HG03432 (cell line): ENCODE results near the gene TDRD7.
"Not testable (repeated sequence)": the region's sequence is repeated elsewhere in the genome, so short reads cannot be mapped to it uniquely, and the experiment has no call there.

Experiments
- ATAC-seq: cut with Tn5 transposase; IDR thresholded peaks from one replicate; pipeline ENCODE4 v1.9.1; 2021; ENCODE audit warnings: mild to moderate bottlenecking, moderate library complexity; ENCODE audit not compliant: unreplicated experiment

TDRD7 gene

GRCh38 chr9:97473717-97474116 is 61.8 kb downstream of the TDRD7 start:
- ATAC-seq, result no peak

- ATAC-seq, result no peak
Observed at GRCh38 chr9:97474372-97474925, 62.6 kb downstream of the TDRD7 start.

DNA sequence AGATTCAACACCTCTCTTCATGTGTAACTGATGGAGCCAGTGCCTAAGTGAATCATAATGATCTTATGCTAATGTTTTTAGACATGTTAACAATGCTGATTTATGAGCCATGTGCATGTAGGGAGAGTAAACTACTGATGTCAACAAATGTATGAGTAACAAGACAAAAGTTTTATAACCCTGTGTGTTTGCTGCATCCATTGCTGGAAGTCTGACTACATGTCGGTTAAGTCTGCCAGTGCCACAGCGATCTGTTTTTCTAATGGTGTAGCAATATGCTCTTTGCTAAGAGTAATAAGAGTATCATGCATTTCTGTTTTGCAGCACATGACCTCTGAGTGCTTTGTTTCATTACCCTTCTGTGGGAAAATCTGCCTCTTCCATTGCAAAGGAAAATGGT is 63.2 kb downstream of the TDRD7 start:
- no peak for ATAC-seq

DNA sequence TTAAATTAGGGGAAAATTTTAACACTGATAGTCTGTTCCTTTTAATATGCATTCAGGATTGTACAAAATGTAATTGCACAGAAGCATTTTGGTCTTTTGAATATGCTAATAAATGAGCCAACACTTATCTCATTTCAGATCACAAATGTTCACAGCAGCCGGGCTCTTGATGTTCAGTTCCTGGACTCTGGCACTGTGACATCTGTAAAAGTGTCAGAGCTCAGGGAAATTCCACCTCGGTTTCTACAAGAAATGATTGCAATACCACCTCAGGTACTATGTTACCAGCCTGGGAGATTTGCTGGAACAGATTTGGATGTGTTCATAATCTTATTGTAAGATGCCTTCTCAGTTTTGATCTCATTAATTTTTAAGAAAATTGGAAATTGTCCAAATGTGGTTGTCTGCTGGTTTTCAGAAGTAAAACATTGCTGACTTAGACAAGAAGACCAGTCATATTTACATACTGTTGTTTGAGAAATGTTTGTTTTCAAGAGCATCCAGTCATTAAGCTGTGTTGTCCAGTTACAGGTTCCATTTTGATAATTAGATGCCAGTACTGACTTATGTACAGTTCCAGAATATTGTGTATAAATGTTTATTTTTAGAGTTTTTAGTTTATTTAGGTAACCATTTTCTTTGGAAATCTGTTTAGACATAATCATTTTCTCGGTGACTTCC is 66.5 kb downstream of the TDRD7 start:
- ATAC-seq, result no peak

DNA sequence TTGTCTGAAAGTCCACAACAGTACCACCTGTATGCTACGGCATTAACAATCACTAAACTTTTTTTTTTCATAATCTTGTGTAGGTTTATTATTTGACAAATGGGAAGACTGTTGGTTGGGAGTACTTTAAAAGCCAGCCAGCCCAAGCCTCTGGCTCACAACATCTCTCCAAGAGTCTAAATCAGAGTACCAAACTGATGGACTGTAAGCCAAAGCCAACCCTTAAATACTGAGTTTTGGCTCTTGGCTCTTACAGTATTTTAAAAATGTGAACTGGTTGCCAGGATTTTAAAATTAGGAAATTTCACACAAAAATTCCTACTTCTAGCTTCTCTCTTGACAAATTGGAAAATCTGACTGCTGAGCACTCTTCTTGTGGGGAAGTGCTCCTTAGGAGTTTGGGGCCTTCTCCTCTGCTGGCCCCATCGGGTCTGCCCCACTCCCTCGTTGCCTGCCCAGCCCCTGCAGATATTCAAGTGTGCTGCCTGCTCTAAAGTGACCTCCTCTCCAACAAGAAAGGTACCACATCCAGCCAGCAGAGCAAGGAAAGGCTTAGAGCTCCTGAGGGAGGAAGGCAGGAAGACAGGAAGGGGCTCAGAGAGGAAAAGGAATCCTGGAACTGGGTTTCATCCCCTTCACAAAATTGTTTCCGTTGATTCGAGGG is 67.7 kb downstream of the TDRD7 start:
- no peak for ATAC-seq

GRCh38 chr9:97480174-97480573 is 68.3 kb downstream of the TDRD7 start:
- no peak for ATAC-seq

- ATAC-seq, result no peak
Observed at GRCh38 chr9:97480749-97481148, 68.9 kb downstream of the TDRD7 start.

GRCh38 chr9:97484134-97484533 is 72.2 kb downstream of the TDRD7 start:
- ATAC-seq, result no peak

DNA sequence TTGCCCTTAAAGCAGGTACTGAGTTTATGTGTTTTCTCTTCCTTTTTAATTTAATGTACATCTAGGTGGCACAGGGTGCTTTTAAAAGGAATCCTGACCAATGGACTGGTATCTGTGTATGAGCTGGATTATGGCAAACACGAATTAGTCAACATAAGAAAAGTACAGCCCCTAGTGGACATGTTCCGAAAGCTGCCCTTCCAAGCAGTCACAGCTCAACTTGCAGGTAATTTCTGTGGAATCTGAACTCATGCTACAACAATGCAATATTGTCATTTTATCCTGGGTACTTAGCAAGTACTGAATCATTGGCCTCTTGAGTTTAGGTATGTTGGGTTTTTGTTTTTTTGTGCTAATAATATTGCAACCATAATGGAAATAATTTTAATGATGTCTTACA is 75.2 kb downstream of the TDRD7 start:
- ATAC-seq, result no peak

- no peak for ATAC-seq
Observed at GRCh38 chr9:97487861-97488260, 76.0 kb downstream of the TDRD7 start.

GRCh38 chr9:97491216-97491999 is 79.5 kb downstream of the TDRD7 start:
- no peak for ATAC-seq

DNA sequence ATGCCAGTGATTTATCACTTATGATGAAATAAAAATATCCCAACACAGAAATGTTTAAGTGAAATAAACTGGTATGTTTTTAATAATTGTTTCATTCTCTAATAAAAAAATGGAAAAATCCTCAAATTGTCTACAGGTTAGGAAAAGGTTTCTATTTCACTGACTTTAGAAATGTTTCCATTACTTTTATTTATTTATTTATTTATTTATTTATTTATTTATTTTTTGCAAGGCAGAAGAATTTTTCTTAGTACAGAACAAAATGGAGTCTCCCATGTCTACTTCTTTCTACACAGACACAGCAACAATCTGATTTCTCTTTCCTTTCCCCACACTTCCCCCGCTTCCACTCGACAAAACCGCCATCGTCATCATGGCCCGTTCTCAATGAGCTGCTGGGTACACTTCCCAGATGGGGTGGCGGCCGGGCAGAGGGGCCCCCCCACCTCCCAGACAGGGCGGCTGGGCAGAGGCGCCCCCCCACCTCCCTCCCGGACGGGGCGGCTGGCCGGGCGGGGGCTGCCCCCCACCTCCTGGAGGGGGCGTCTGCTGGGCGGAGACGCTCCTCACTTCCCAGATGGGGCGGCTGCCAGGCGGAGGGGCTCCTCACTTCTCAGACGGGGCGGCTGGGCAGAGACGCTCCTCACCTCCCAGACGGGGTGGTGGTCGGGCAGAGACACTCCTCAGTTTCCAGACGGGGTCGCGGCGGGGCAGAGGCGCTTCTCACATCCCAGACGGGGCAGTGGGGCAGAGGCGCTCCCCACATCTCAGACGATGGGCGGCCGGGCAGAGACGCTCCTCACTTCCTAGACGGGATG is 85.9 kb downstream of the TDRD7 start:
- not testable (repeated sequence) for ATAC-seq

DNA sequence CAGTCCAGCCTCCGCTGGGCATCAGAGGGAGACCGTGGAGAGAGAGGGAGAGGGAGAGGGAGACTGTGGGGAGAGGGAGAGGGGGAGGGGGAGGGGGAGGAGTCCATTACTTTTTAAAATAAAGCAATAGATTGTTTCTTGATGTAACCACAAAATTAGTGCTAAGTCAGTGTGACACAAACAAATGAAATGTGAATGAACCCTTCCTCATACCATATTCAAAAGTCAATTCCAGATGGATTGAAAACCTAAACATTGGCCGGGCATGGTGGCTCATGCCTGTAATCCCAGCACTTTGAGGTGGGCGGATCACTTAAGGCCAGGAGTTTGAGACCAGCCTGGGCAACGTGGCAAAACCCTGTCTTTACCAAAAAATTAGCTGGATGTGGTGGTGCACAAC is 87.0 kb downstream of the TDRD7 start:
- ATAC-seq, result not testable (repeated sequence)

- ATAC-seq, result no peak
Observed at GRCh38 chr9:97500263-97500662, 88.4 kb downstream of the TDRD7 start.

DNA sequence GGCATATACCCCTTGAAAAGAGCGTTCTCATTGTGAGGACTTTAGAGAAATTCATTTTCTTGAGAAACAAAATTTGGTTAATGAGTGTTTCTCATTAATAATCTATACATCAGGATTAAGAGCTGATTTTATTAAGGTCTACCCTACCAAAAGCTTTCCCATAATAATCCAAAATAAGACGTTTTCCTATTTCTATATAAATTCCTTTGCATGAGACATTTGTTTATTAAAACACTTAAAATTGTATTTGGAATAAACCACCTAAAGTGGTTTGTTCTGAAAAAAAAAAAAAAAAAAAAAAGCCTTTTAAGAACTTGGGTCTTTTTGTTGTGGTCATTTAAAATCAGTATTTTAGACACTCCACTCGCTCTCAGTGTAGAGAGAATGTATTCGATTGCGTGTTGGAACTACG is 88.9 kb downstream of the TDRD7 start:
- no peak for ATAC-seq

GRCh38 chr9:97501177-97501971 is 89.5 kb downstream of the TDRD7 start, which contains the start of gene TMOD1:
TSS of gene TMOD1 (plus strand) at chr9:97501666. CDS start at chr9:97524189, 22,523 bp downstream.
- ATAC-seq, result peak; percentile 85

- ATAC-seq, result peak; percentile 40
Observed at GRCh38 chr9:97501972-97502221, 90.0 kb downstream of the TDRD7 start.

DNA sequence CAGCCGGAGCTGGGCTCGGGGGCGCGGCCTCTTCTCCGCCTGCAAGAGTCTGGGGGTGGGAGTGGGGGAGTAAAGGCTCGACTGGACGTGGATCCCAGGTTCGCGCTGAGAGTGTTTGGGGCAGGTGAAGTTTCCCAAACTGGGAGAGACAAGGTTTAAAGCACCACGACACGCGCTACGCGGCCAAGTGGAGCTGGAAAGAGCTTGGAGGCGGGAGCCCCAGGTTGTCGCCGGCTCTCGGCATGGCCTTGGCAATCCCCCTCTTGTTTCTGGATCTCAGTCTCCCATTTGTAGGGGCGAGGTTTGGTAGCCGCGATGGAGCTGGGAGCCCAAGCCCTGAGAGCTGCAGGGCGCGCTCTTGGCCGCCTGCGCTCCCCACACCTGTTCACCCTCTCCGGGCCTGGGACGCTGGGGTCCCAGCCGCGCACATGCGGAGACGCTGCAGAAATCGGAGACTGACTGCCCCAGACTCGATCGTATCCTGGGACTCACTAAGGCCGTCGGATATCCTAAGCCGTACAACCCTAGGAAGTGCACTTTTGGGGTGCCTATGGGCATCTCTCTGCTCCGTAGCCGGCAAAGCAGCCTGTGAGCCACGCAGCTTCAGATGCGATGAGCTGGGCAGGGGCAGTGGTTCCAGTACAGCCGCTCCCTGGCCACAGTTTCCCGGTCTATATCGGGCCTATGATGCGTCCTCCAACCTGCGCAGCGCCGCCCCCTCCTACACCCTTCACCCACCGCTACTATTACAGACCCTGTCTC is 90.5 kb downstream of the TDRD7 start:
- no peak for ATAC-seq
